ENCODE results near the gene MAP2K2. TPM values are rescaled to one million over a fixed set of nuclear protein-coding genes. Genes with fewer than 3 reads are reported as not detected.

MAP2K2 gene
- total and polyA plus RNA-seq, 2 donors (not counting 1 experiment from before 2014, with no cell fraction given) = 138 to 181 TPM

- Histone ChIP-seq H3K4me1 (ENCODE audit: control insufficient read depth in 2 of 2, insufficient read depth in 2 of 2, low read length in 2 of 2) (peaks cover 14 to 21% of the 10 kb centered on the region in 2 donors), H2AFZ (ENCODE audit: insufficient read depth, low read depth, low read length, poor library complexity, severe bottlenecking) (peak overlapping the region; percentile 76)
Measured at GRCh38 chr19:4077800-4078684, 45.9 kb downstream of the MAP2K2 start.

More at GRCh38 chr19:4077800-4078684, 45.9 kb downstream of the MAP2K2 start:
- ATAC-seq (ENCODE audit: low read depth) = peak; percentile 80
- Histone ChIP-seq H3K27me3 (replicated peaks in 1 of 4; ENCODE audit: control extremely low read depth in 1 of 4, control insufficient read depth in 3 of 4, insufficient read depth in 4 of 4, low read length in 3 of 4) (no peaks in the 10 kb centered on the region), H3K9ac (ENCODE audit: low read length) (peak overlapping the region; percentile 72), H3K4me2 (replicated peaks; ENCODE audit: low read depth, low read length, poor library complexity, severe bottlenecking) (peak overlapping the region; percentile 86), H3K36me3 (replicated peaks in 1 of 2; ENCODE audit: control extremely low read depth in 1 of 2, control insufficient read depth in 1 of 2, extremely low read depth in 1 of 2, insufficient read depth in 2 of 2, low read length in 1 of 2) (no peaks in the 10 kb centered on the region), H3K79me2 (ENCODE audit: control insufficient read depth, insufficient read depth, low read length) (peaks cover 3% of the 10 kb centered on the region), H3K9me3 (ENCODE audit: control extremely low read depth in 1 of 3, control insufficient read depth in 2 of 3, insufficient read depth in 1 of 3, low read length in 2 of 3) (no peaks in the 10 kb centered on the region), H3K27ac (ENCODE audit: low read length in 2 of 2) (peak overlapping the region; percentile 35 to 86), H4K20me1 (ENCODE audit: control insufficient read depth, insufficient read depth, low read length, poor library complexity, severe bottlenecking) (no peaks in the 10 kb centered on the region), H3K4me3 (ENCODE audit: control extremely low read depth in 1 of 5, extremely low read depth in 1 of 5, insufficient read depth in 1 of 5, low read depth in 2 of 5, low read length in 4 of 5) (peak overlapping the region; percentile 44 to 66 (median 63))
- H3K27ac Mint-ChIP-seq = peak overlapping the region; percentile 95
- peak overlapping the region; percentile 93 for H3K4me3 Mint-ChIP-seq
- intact Hi-C loops (cut with micrococcal nuclease) = loop anchor here (1.0 kb wide), 1 partner anchor 10 kb away; no protein-coding TSS in a partner anchor
- TF ChIP-seq CTCF (IDR thresholded peaks at IDR 0.05) = no peak
- TF ChIP-seq EZH2 (IDR thresholded peaks at IDR 0.05; ENCODE audit: borderline replicate concordance, insufficient read depth, low read depth, low read length, poor library complexity, severe bottlenecking) = no peak
- ChIA-PET CTCF (interaction anchor here (2.5 kb wide), 1 partner anchor 62 kb away, joined by 13 read pairs; no protein-coding TSS in a partner anchor), POLR2A (interaction anchor here (0.6 to 1.4 kb wide), 10 partner anchors 11 to 90 kb away, joined by 3 to 16 read pairs (median 5); partner anchors contain the start of gene ZBTB7A)
- 32% methylated on average over 19 of the region's 33 CpGs for WGBS (ENCODE audit: insufficient coverage)
- H3K4me1 Mint-ChIP-seq = peaks cover 10% of the 10 kb centered on the region
- no peaks in the 10 kb centered on the region for H3K9me3 Mint-ChIP-seq (ENCODE audit: insufficient read depth)
- peak; percentile 70 for DNase-seq
- H3K27me3 Mint-ChIP-seq = no peaks in the 10 kb centered on the region

Data from B cell (primary cell).